Neural progenitor cell (in vitro differentiated cells): ENCODE results near the gene COL13A1. TPM values are rescaled to one million over a fixed set of nuclear protein-coding genes. Genes with fewer than 3 reads are reported as not detected.

Experiments used
- DNase-seq: peaks from one replicate; pipeline ENCODE4 v3.0.0-alpha.2; 2016; ENCODE audit warnings: low spot score
- H2AFZ ChIP-seq: fragments of 200-600 bp; sonication (generic); replicated peaks from 2 replicates; pipeline ENCODE4 v1.6.1; 2016; ENCODE audit warnings: antibody characterized with exemption
- H3F3A ChIP-seq: fragments of 200-600 bp; sonication (generic); 2 replicates; pipeline ENCODE4 v1.6.1; 2016; ENCODE audit warnings: antibody characterized with exemption, low read depth
- H3K27ac ChIP-seq: fragments of 200-600 bp; sonication (generic); 2 replicates; pipeline ENCODE4 v1.5.1; 2016; ENCODE audit warnings: mild to moderate bottlenecking
- H3K27me3 ChIP-seq: fragments of 200-600 bp; sonication (generic); 2 replicates; pipeline ENCODE4 v1.6.1; 2016; ENCODE audit warnings: mild to moderate bottlenecking, moderate library complexity
- H3K36me3 ChIP-seq: fragments of 200-600 bp; sonication (generic); 2 replicates; pipeline ENCODE4 v1.5.1; 2016
- H3K4me1 ChIP-seq: fragments of 200-600 bp; sonication (generic); 2 replicates; pipeline ENCODE4 v1.6.1; 2016; ENCODE audit warnings: mixed run types
- H3K4me2 ChIP-seq: fragments of 200-600 bp; sonication (generic); 2 replicates; pipeline ENCODE4 v1.6.1; 2016
- H3K4me3 ChIP-seq: fragments of 200-600 bp; sonication (generic); 2 replicates; pipeline ENCODE4 v1.5.1; 2016
- H3K79me2 ChIP-seq: fragments of 200-600 bp; sonication (generic); 2 replicates; pipeline ENCODE4 v1.6.1; 2016; ENCODE audit warnings: low read depth
- H3K9ac ChIP-seq: fragments of 200-600 bp; sonication (generic); 2 replicates; pipeline ENCODE4 v1.6.1; 2016
- H3K9me3 ChIP-seq: fragments of 200-600 bp; sonication (generic); 2 replicates; pipeline ENCODE4 v1.5.1; 2016; ENCODE audit warnings: low read depth
- H4K20me1 ChIP-seq: fragments of 200-600 bp; sonication (generic); 2 replicates; pipeline ENCODE4 v1.6.1; 2016; ENCODE audit warnings: low read depth
- H3K27ac Mint-ChIP-seq: 3 replicates; pipeline ENCODE4 v1.8.0; 2021; ENCODE audit warnings: mixed read lengths
- H3K27me3 Mint-ChIP-seq: 2 replicates; pipeline ENCODE4 v1.8.0; 2022; ENCODE audit warnings: low read depth, mild to moderate bottlenecking, inconsistent platforms, moderate library complexity, mixed read lengths; ENCODE audit not compliant: insufficient read depth
- H3K36me3 Mint-ChIP-seq: 3 replicates; pipeline ENCODE4 v1.8.0; 2021; ENCODE audit warnings: mixed read lengths
- H3K4me1 Mint-ChIP-seq: 3 replicates; pipeline ENCODE4 v1.8.0; 2021; ENCODE audit warnings: mixed read lengths
- H3K4me3 Mint-ChIP-seq: 3 replicates; pipeline ENCODE4 v1.8.0; 2021; ENCODE audit warnings: mild to moderate bottlenecking, moderate library complexity, mixed read lengths
- H3K9me3 Mint-ChIP-seq: 3 replicates; pipeline ENCODE4 v1.8.0; 2020; ENCODE audit warnings: mixed read lengths
- CTCF ChIP-seq: fragments of 200-600 bp; sonication (generic); IDR thresholded peaks from 2 replicates; pipeline ENCODE4 v1.5.1; 2017; ENCODE audit warnings: antibody characterized with exemption, mild to moderate bottlenecking
- EZH2 ChIP-seq: fragments of 200-600 bp; sonication (generic); IDR thresholded peaks from 2 replicates; pipeline ENCODE4 v1.6.1; 2017; ENCODE audit warnings: antibody characterized with exemption, mild to moderate bottlenecking, moderate library complexity
- EZH2phosphoT487 ChIP-seq: fragments of 200-600 bp; sonication (generic); IDR thresholded peaks from 2 replicates; pipeline ENCODE4 v1.6.1; 2017; ENCODE audit warnings: antibody characterized with exemption
- total RNA-seq: library from RNA; depleted of rRNA; stranded (reverse); fragments of >200 nt; gene quantifications from 2 replicates; pipeline ENCODE4 v1.2.3, GENCODE V29; 2015; ENCODE audit warnings: low replicate concordance

Gene COL13A1
- total RNA-seq, 1 donor from 2014 or later, result 1.3 TPM

DNA sequence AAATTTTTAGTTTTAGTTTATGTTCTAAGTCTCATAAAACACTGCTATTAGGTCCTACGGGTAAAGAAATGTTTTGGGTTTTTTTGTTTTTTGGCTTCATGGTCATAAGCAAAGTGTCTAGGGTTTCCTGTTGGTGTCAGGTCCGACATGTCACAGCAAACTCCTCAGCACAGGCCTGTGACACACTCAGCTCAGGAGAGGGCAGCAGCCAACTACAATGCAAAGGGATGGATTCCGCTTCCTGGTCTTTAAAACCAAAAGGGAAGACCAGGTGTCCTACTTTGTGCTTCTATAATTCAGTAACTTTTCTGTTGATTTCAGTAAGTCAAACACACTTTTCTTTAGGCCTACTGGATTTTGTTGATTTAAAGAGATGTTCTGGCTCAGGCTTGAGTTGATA, 167.1 kb downstream of the COL13A1 start:
- Histone ChIP-seq H3K9ac (no peak overlapping the region), H3F3A (no peaks in the 10 kb centered on the region), H3K27me3 (peaks cover 24% of the 10 kb centered on the region), H3K4me1 (peaks cover 15% of the 10 kb centered on the region), H3K9me3 (no peaks in the 10 kb centered on the region), H3K27ac (no peak overlapping the region), H2AFZ (peak overlapping the region; percentile 94), H3K79me2 (no peaks in the 10 kb centered on the region), H3K36me3 (no peaks in the 10 kb centered on the region), H4K20me1 (no peaks in the 10 kb centered on the region), H3K4me2 (no peak overlapping the region), H3K4me3 (no peak overlapping the region)
- no peaks in the 10 kb centered on the region for H3K36me3 Mint-ChIP-seq
- H3K27ac Mint-ChIP-seq, result no peak overlapping the region
- peak; percentile 63 for DNase-seq
- no peak overlapping the region for H3K4me3 Mint-ChIP-seq
- peaks cover 6% of the 10 kb centered on the region for H3K27me3 Mint-ChIP-seq
- H3K9me3 Mint-ChIP-seq, result no peaks in the 10 kb centered on the region
- TF ChIP-seq EZH2 (no peak), EZH2phosphoT487 (no peak), CTCF (peak; percentile 55)
- H3K4me1 Mint-ChIP-seq, result peaks cover 2% of the 10 kb centered on the region

GRCh38 chr10:69969977-69970376, 168.3 kb downstream of the COL13A1 start:
- DNase-seq, result no peak
- H3K27me3 ChIP-seq, result peaks cover 28% of the 10 kb centered on the region
- H3K4me3 ChIP-seq, result no peak overlapping the region
- H3K4me2 ChIP-seq, result no peak overlapping the region
- H3K9ac ChIP-seq, result no peak overlapping the region
- no peak overlapping the region for H2AFZ ChIP-seq
- Mint-ChIP-seq H3K36me3 (no peaks in the 10 kb centered on the region), H3K27me3 (peaks cover 6% of the 10 kb centered on the region), H3K4me1 (peaks cover 11% of the 10 kb centered on the region), H3K4me3 (no peak overlapping the region), H3K27ac (no peak overlapping the region), H3K9me3 (no peaks in the 10 kb centered on the region)
- no peak overlapping the region for H3K27ac ChIP-seq
- TF ChIP-seq EZH2phosphoT487 (no peak), CTCF (no peak), EZH2 (no peak)
- peaks cover 15% of the 10 kb centered on the region for H3K4me1 ChIP-seq
- H3F3A ChIP-seq, result no peaks in the 10 kb centered on the region
- H3K79me2 ChIP-seq, result no peaks in the 10 kb centered on the region
- H3K9me3 ChIP-seq, result no peaks in the 10 kb centered on the region
- H4K20me1 ChIP-seq, result no peaks in the 10 kb centered on the region
- H3K36me3 ChIP-seq, result no peaks in the 10 kb centered on the region

DNA sequence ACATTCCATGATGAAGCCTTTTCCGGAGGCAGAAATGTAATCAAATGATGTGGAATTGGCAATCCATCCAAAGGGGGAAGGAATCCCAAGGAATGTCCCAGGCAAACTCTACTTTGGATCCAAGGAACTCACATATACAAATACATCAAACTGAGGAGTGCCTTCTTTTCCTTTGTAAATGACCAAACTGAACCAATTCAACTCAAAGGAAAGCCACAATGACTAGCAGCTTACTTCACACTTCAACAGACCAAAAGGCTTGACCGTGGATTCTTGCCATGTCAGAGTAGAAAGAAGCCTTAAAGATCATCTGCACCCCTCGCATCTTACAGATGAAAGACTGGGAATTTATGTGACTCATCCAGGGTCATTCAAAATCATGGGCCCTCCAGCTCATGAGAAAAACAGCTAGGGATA, 171.3 kb downstream of the COL13A1 start:
- no peak overlapping the region for H3K4me2 ChIP-seq

More for the DNA sequence above, 171.3 kb downstream of the COL13A1 start:
- Histone ChIP-seq H2AFZ (no peak overlapping the region), H3K36me3 (no peaks in the 10 kb centered on the region), H3K4me1 (peaks cover 15% of the 10 kb centered on the region), H3K79me2 (no peaks in the 10 kb centered on the region), H3F3A (no peaks in the 10 kb centered on the region), H3K27ac (no peak overlapping the region), H4K20me1 (no peaks in the 10 kb centered on the region), H3K9ac (no peak overlapping the region), H3K27me3 (peaks cover 30% of the 10 kb centered on the region), H3K4me3 (no peak overlapping the region), H3K9me3 (no peaks in the 10 kb centered on the region)
- Mint-ChIP-seq H3K9me3 (peaks cover 2% of the 10 kb centered on the region), H3K36me3 (no peaks in the 10 kb centered on the region), H3K4me1 (peaks cover 12% of the 10 kb centered on the region), H3K27me3 (peaks cover 6% of the 10 kb centered on the region), H3K27ac (no peak overlapping the region), H3K4me3 (no peak overlapping the region)
- TF ChIP-seq EZH2phosphoT487, result no peak
- TF ChIP-seq EZH2, result no peak
- TF ChIP-seq CTCF, result no peak
- DNase-seq, result no peak
